Measurements from ENCODE around the gene CTU2.
"Not testable (repeated sequence)": the region's sequence is repeated elsewhere in the genome, so short reads cannot be mapped to it uniquely, and the experiment has no call there.

CTU2 gene

GRCh38 chr16:88706229-88706964, at the start of gene CTU2, which contains the start of gene RNF166:
CTU2 (plus strand) TSS chr16:88706503; CDS start chr16:88706531, 28 bp downstream.
RNF166 (minus strand) TSS chr16:88706408; CDS start chr16:88706325, 83 bp downstream.
- peak; percentile 80 to 92 for DNase-seq (ENCODE audit: low read depth in 1 of 2, low spot score in 1 of 2)

- no peak for DNase-seq (ENCODE audit: low read depth in 1 of 2, low spot score in 1 of 2)
Observed at GRCh38 chr16:88657371-88657770, 48.9 kb upstream of the CTU2 start.

GRCh38 chr16:88658714-88659113, 47.6 kb upstream of the CTU2 start:
- DNase-seq (ENCODE audit: low read depth in 1 of 2, low spot score in 1 of 2) = no peak

- DNase-seq (ENCODE audit: low read depth in 1 of 2, low spot score in 1 of 2) = no peak
Observed at GRCh38 chr16:88659160-88659559, 47.1 kb upstream of the CTU2 start.

- no peak for DNase-seq (ENCODE audit: low read depth in 1 of 2, low spot score in 1 of 2)
Observed at GRCh38 chr16:88661468-88661867, 44.8 kb upstream of the CTU2 start.

- no peak for DNase-seq (ENCODE audit: low read depth in 1 of 2, low spot score in 1 of 2)
Observed at GRCh38 chr16:88662222-88662842, 44.0 kb upstream of the CTU2 start.

- peak; percentile 89 to 91 for DNase-seq (ENCODE audit: low read depth in 1 of 2, low spot score in 1 of 2)
Observed at GRCh38 chr16:88662843-88663606, 43.3 kb upstream of the CTU2 start, which contains the start of gene MVD. MVD (minus strand) TSS chr16:88663091; CDS start chr16:88663080, 11 bp downstream.

GRCh38 chr16:88665148-88665547, 41.2 kb upstream of the CTU2 start:
- no peak for DNase-seq (ENCODE audit: low read depth in 1 of 2, low spot score in 1 of 2)

- DNase-seq (ENCODE audit: low read depth in 1 of 2, low spot score in 1 of 2) = no peak
Observed at GRCh38 chr16:88665570-88665969, 40.7 kb upstream of the CTU2 start.

- no peak for DNase-seq (ENCODE audit: low read depth in 1 of 2, low spot score in 1 of 2)
Observed at GRCh38 chr16:88667461-88667860, 38.8 kb upstream of the CTU2 start.

- not testable (repeated sequence) for DNase-seq (ENCODE audit: low read depth in 1 of 2, low spot score in 1 of 2)
Observed at GRCh38 chr16:88669493-88669892, 36.8 kb upstream of the CTU2 start.

GRCh38 chr16:88669980-88670379, 36.3 kb upstream of the CTU2 start:
- no peak for DNase-seq (ENCODE audit: low read depth in 1 of 2, low spot score in 1 of 2)

GRCh38 chr16:88671806-88672205, 34.5 kb upstream of the CTU2 start:
- DNase-seq (ENCODE audit: low read depth in 1 of 2, low spot score in 1 of 2) = no peak

GRCh38 chr16:88672776-88673175, 33.5 kb upstream of the CTU2 start:
- DNase-seq (ENCODE audit: low read depth in 1 of 2, low spot score in 1 of 2) = no peak

GRCh38 chr16:88673716-88674379, 32.5 kb upstream of the CTU2 start:
- DNase-seq (ENCODE audit: low read depth in 1 of 2, low spot score in 1 of 2) = no peak

GRCh38 chr16:88676502-88677242, 29.6 kb upstream of the CTU2 start:
- no peak for DNase-seq (ENCODE audit: low read depth in 1 of 2, low spot score in 1 of 2)

- no peak for DNase-seq (ENCODE audit: low read depth in 1 of 2, low spot score in 1 of 2)
Observed at GRCh38 chr16:88677721-88678120, 28.6 kb upstream of the CTU2 start.

- DNase-seq (ENCODE audit: low read depth in 1 of 2, low spot score in 1 of 2) = no peak
Observed at GRCh38 chr16:88678224-88678979, 27.9 kb upstream of the CTU2 start.

- DNase-seq (ENCODE audit: low read depth in 1 of 2, low spot score in 1 of 2) = no peak
Observed at GRCh38 chr16:88680554-88681083, 25.7 kb upstream of the CTU2 start.

Measured in stimulated activated CD4-positive, alpha-beta T cell treated with anti-CD3 and anti-CD28 coated beads, Interleukin-15, amount 100 ng/mL, for 1 hour (primary cell).